Measurements from ENCODE around the gene SHKBP1. TPM values are rescaled to one million over a fixed set of nuclear protein-coding genes. Genes with fewer than 3 reads are reported as not detected.

Gene SHKBP1
- total RNA-seq, 1 donor from 2014 or later: 170 TPM

GRCh38 chr19:40578442-40578908 lies 1.8 kb downstream of the SHKBP1 start:
- Mint-ChIP-seq H3K4me3 (ENCODE audit: unreplicated experiment) (peak overlapping the region; percentile 91), H3K27ac (ENCODE audit: unreplicated experiment) (no peak overlapping the region), H3K9me3 (ENCODE audit: unreplicated experiment) (peaks cover 4% of the 10 kb centered on the region), H3K4me1 (ENCODE audit: low read depth, unreplicated experiment) (peaks cover 4% of the 10 kb centered on the region), H3K36me3 (ENCODE audit: unreplicated experiment) (peaks cover 5% of the 10 kb centered on the region), H3K27me3 (ENCODE audit: unreplicated experiment) (peaks cover 8% of the 10 kb centered on the region)
- TF ChIP-seq, protein P1, sequence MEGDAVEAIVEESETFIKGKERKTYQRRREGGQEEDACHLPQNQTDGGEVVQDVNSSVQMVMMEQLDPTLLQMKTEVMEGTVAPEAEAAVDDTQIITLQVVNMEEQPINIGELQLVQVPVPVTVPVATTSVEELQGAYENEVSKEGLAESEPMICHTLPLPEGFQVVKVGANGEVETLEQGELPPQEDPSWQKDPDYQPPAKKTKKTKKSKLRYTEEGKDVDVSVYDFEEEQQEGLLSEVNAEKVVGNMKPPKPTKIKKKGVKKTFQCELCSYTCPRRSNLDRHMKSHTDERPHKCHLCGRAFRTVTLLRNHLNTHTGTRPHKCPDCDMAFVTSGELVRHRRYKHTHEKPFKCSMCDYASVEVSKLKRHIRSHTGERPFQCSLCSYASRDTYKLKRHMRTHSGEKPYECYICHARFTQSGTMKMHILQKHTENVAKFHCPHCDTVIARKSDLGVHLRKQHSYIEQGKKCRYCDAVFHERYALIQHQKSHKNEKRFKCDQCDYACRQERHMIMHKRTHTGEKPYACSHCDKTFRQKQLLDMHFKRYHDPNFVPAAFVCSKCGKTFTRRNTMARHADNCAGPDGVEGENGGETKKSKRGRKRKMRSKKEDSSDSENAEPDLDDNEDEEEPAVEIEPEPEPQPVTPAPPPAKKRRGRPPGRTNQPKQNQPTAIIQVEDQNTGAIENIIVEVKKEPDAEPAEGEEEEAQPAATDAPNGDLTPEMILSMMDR (IDR thresholded peaks at IDR 0.05; ENCODE audit: partially characterized antibody, unreplicated experiment): no peak
- no peak for DNase-seq

GRCh38 chr19:40580619-40581018 lies 3.9 kb downstream of the SHKBP1 start:
- no peak for DNase-seq
- no peak overlapping the region for H3K4me3 Mint-ChIP-seq (ENCODE audit: unreplicated experiment)
- peak overlapping the region; percentile 33 for H3K27ac Mint-ChIP-seq (ENCODE audit: unreplicated experiment)
- peaks cover 8% of the 10 kb centered on the region for H3K27me3 Mint-ChIP-seq (ENCODE audit: unreplicated experiment)
- TF ChIP-seq, protein P1 (IDR thresholded peaks at IDR 0.05; ENCODE audit: partially characterized antibody, unreplicated experiment): no peak
- H3K9me3 Mint-ChIP-seq (ENCODE audit: unreplicated experiment): peaks cover 9% of the 10 kb centered on the region
- H3K36me3 Mint-ChIP-seq (ENCODE audit: unreplicated experiment): peaks cover 11% of the 10 kb centered on the region
- H3K4me1 Mint-ChIP-seq (ENCODE audit: low read depth, unreplicated experiment): peaks cover 4% of the 10 kb centered on the region

DNA sequence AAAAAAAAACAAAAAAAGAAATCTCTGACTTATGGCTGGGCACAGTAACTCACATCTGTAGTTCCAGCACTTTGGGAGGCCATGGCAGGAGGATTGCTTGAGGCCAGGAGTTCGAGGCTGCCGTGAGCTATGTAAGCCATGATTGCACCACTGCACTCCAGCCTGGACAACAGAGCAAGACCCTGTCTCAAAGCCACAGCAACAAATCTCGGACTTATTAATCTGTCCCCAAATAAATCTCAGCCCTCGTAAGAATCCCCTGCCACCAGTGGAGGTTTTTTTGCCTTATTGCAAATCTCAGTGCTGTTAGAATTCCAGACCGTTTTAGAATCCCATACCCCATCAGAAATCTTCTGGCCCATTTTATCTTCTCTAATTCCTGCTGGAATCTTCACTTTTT lies 4.9 kb downstream of the SHKBP1 start:
- TF ChIP-seq, protein P1 (IDR thresholded peaks at IDR 0.05; ENCODE audit: partially characterized antibody, unreplicated experiment): no peak
- peaks cover 11% of the 10 kb centered on the region for H3K36me3 Mint-ChIP-seq (ENCODE audit: unreplicated experiment)

GRCh38 chr19:40582467-40582866 lies 5.8 kb downstream of the SHKBP1 start:
- Mint-ChIP-seq H3K27me3 (ENCODE audit: unreplicated experiment) (peaks cover 8% of the 10 kb centered on the region), H3K27ac (ENCODE audit: unreplicated experiment) (peak overlapping the region; percentile 19), H3K36me3 (ENCODE audit: unreplicated experiment) (peaks cover 17% of the 10 kb centered on the region), H3K9me3 (ENCODE audit: unreplicated experiment) (peaks cover 13% of the 10 kb centered on the region), H3K4me3 (ENCODE audit: unreplicated experiment) (no peak overlapping the region), H3K4me1 (ENCODE audit: low read depth, unreplicated experiment) (peaks cover 4% of the 10 kb centered on the region)
- no peak for DNase-seq
- TF ChIP-seq, protein P1 (IDR thresholded peaks at IDR 0.05; ENCODE audit: partially characterized antibody, unreplicated experiment): no peak

More for the DNA sequence above, 4.9 kb downstream of the SHKBP1 start:
- H3K27me3 Mint-ChIP-seq (ENCODE audit: unreplicated experiment): peaks cover 8% of the 10 kb centered on the region
- no peak overlapping the region for H3K4me3 Mint-ChIP-seq (ENCODE audit: unreplicated experiment)
- peaks cover 4% of the 10 kb centered on the region for H3K4me1 Mint-ChIP-seq (ENCODE audit: low read depth, unreplicated experiment)
- DNase-seq: no peak
- H3K27ac Mint-ChIP-seq (ENCODE audit: unreplicated experiment): no peak overlapping the region
- H3K9me3 Mint-ChIP-seq (ENCODE audit: unreplicated experiment): peaks cover 9% of the 10 kb centered on the region

DNA sequence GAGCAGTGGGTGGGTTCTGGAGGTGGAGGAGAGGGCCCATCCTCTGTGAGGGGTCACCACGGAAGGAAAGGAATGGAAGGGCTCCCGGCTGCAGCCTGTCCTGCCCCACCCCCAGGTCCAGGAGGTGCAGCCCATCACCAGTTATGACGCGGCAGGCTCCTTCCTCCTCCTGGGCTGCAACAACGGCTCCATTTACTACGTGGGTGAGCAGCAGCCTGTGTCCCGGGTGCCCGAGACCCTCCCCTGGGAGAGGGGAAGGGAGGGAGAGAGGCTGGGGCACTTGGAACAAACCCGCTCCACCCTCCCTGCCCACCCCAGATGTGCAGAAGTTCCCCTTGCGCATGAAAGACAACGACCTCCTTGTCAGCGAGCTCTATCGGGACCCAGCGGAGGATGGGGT lies 6.6 kb downstream of the SHKBP1 start:
- no peak for DNase-seq
- TF ChIP-seq, protein P1 (IDR thresholded peaks at IDR 0.05; ENCODE audit: partially characterized antibody, unreplicated experiment): no peak
- no peak overlapping the region for H3K4me3 Mint-ChIP-seq (ENCODE audit: unreplicated experiment)
- no peak overlapping the region for H3K27ac Mint-ChIP-seq (ENCODE audit: unreplicated experiment)
- peaks cover 6% of the 10 kb centered on the region for H3K27me3 Mint-ChIP-seq (ENCODE audit: unreplicated experiment)
- H3K36me3 Mint-ChIP-seq (ENCODE audit: unreplicated experiment): peaks cover 24% of the 10 kb centered on the region
- no peaks in the 10 kb centered on the region for H3K4me1 Mint-ChIP-seq (ENCODE audit: low read depth, unreplicated experiment)
- peaks cover 14% of the 10 kb centered on the region for H3K9me3 Mint-ChIP-seq (ENCODE audit: unreplicated experiment)

Measured in glutamatergic neuron (in vitro differentiated cells).